ENCODE measurements around the gene SGPP2.

- TF ChIP-seq POLR2A (IDR thresholded peaks at IDR 0.05), result no peak
- no peak for TF ChIP-seq CTCF (IDR thresholded peaks at IDR 0.05)
These were observed 48.5 kb upstream of the SGPP2 start for GRCh38 chr2:222375798-222376197.
